Posterior vena cava (tissue), 2 donors: ENCODE measurements around the gene IGF1R. TPM values are rescaled to one million over a fixed set of nuclear protein-coding genes. Genes with fewer than 3 reads are reported as not detected.

ENCODE experiments used
- DNase-seq: peaks from one replicate; pipeline ENCODE4 v3.0.0-alpha.2; 2020; ENCODE audit warnings: low spot score
- intact Hi-C, 2 donors: fragments of 100-400 bp; cut with DNase I; formaldehyde crosslinking; loops; one replicate each; pipeline versions ENCODE4 v1.14.1 to v1.14.2; 2022 to 2023
- total RNA-seq, 2 donors: library from RNA; stranded (reverse); fragmentation: NEBNext Ultra II Directional; extraction: Animal tissue kit (Norgen Biotek cat#: 25700); gene quantifications; one replicate each; pipeline ENCODE4 v1.2.1, GENCODE V29; 2021
- donor health status: DM: yes; HTN: yes; CAD: no.
- donor health status: DM: yes; HTN: yes; CAD: no.

The IGF1R gene
- total RNA-seq, 2 donors from 2014 or later = 30.7 to 50.1 TPM

DNA sequence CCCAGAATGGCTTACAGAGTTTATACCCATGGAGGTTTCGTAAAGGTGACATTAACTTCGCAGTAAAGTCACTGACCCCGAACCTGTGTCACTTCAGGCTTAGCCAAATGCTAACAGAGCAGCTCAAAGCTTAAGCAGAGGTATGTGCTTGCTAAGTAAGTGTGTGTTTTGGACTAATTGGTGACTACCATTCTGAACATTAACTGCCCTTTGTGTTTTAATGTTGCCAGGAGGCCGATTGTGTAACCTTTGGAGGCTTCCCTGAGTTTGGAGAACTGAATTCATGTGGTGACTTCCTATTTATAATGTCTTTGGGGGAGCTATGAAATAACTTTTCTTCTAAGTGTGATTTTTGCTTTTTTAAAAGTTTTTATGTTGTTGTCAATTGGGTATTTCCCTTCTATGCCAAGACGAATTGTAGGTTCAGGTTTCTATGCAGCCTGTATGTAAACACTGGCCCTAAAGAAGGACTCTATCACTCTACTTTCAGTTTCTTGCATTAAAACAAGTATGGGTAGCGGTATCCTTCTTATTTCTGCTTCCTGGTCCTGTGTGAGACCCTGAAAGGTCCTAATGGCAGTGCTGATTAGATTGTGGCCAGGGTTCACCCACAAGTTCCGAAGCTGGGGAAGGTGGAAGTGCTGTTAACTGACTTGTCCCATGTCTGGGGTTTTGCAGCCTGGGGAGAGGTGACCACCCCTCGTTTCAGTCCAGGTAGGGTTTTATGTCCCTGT lies 86.3 kb downstream of the IGF1R start:
- no peak for DNase-seq
- intact Hi-C loops = no loop called here

DNA sequence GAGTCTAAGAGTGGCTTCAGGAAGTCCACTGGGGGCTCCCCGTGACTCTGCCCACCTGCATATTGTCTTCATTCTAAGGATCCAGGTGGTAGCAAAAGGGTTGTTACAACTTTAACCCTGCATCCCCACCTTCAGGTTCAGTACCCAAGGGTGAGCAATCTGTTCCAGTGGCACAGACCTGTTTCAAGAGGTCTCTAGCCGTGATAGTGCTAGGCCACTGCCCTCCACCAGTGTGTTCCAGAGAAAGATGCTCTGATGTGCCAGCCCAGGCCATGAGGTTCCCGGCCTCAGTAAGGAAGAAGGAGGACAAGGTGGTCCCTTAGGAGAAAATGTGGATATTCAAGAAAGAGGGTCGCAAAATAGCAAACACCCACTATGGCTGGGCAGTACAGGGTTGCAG lies 87.0 kb downstream of the IGF1R start:
- intact Hi-C loops = no loop called here
- DNase-seq = no peak

DNA sequence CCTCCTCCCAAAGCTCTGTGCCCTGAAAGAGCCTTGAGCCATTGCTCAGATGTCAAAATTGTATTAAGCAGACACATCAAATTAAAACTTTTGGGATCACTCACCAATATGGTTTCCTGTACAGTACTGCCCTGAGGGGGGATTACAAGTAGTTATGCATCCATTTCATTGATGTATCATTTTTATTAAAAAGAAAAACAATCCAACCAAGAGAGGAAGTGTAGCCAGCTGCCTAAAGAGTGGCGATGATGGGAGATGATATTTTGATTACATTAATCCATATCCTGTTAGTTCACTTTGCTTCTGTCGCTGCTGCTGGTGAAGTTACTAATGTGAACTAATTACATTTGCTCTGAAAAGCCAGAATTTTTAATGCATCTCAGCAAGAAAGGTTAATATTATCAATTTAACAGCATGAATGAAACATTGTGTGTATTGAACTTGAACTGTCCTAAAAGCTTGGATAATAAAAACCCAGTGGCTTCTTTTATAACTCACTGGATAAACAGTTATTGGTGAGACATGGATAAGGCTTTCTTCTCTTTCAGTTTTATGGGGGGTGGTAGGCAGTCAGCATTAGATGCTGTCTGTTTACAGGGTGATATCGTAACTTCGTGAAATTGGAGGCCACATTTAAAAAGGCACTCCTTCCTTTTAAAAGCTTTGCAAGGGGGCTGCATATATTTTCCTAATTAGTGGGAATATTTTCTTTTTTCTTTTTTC lies 87.7 kb downstream of the IGF1R start:
- intact Hi-C loops = no loop called here
- DNase-seq = no peak

DNA sequence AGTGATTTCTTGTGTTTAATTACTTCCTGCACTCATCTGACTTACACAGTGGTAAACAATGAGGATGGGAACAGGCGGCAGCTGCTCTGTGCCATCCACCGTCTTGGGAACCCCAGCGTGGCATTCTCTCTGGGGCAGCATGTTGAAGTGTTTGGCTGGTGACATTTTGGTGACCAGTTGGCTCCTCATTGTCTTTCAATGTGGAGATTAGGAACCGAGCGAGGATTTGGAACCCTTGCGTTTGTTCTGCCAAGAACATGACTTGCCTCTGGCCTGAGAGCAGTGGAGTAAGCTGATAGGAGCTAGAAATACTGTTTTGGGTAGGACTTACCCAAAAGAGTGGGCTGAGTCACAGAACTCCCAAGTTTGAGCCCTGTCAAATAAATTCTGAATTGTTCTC lies 88.8 kb downstream of the IGF1R start:
- DNase-seq = no peak
- intact Hi-C loops = no loop called here

DNA sequence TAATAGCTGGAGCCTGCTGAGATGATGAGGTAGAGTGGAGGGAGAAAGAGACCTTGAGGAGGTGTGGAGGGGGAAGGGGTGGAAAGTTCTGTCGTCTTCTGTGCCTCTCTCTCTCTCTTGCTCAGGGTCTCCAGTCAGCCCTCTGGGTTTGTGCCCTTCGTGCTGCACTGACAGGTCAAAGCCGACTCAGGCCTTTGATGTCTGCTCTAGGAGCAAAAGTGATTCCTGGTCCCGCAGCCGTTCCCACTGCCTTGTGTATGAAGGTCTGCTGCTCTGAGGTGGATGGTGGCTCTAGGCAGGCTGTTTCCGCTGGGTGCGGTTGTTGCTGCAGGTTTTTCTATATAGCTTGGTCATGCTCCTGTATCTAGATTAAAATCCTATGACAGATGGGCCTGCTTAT lies 89.4 kb downstream of the IGF1R start:
- DNase-seq = no peak
- intact Hi-C loops = no loop called here

- intact Hi-C loops = no loop called here
- DNase-seq = no peak
These were observed 90.5 kb downstream of the IGF1R start for GRCh38 chr15:98738689-98739401.

GRCh38 chr15:98740295-98740694 lies 92.0 kb downstream of the IGF1R start:
- intact Hi-C loops = no loop called here
- no peak for DNase-seq

GRCh38 chr15:98740963-98741362 lies 92.6 kb downstream of the IGF1R start:
- no peak for DNase-seq
- intact Hi-C loops = no loop called here

DNA sequence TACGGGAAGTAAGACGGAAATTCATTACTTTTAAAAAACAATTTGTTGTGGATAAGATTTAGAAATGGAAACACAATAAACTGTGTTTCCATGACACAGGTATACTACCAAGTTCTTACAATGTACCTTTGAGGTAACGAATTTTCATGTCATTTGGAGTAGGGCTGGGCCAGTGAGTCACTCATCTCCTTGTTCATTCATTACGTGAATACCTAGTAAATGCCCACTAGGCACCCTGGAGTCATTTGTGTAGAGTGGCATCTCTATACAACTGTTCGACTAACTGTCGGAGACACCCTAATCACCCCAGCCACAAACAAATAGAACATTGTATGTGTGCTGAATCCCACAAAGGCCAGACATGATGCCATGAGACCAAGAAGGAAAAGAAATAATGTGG lies 94.8 kb downstream of the IGF1R start:
- DNase-seq = no peak
- intact Hi-C loops = no loop called here

DNA sequence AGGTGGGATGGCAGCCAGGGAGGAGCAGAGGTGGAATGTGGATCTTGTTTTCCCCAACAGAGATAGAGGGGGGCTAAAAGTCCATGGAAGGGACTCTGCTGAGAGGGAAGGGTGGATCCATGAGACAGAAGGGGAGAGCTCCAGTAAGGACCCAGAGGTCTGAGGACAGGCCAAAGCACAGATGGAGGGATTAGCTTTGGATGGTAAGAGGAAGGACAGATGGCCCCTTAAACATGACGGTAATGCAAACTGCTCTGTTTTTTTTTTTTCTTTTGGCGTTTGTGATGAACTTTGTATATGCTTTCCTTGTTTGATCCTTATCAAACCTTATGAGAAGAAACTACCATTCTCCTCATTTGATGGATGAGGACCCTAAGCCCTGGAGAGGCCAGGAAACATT lies 96.2 kb downstream of the IGF1R start:
- DNase-seq = no peak
- intact Hi-C loops = no loop called here

DNA sequence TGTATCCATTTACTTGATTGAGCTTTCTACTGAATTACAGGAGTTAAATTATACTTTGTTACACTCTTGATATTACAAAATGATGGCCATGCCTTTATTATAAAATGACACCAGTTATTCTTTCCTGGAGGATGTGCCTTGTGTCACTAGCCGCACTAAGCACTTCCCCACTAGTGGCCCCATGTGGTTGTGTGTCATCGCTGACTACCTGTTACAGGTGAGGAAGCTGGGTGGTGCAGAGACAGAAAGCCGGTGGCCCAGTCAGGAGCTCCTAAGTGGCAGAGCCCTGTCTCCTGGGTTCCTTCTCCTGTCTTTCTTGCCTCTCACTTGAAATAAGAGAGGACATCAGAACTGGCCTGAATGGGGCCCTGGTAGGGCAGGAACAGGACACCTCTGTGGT lies 96.8 kb downstream of the IGF1R start:
- intact Hi-C loops = no loop called here

GRCh38 chr15:98745650-98746374 lies 97.5 kb downstream of the IGF1R start:
- no peak for DNase-seq
- intact Hi-C loops = no loop called here

More for the DNA sequence above, 96.8 kb downstream of the IGF1R start:
- DNase-seq = no peak

DNA sequence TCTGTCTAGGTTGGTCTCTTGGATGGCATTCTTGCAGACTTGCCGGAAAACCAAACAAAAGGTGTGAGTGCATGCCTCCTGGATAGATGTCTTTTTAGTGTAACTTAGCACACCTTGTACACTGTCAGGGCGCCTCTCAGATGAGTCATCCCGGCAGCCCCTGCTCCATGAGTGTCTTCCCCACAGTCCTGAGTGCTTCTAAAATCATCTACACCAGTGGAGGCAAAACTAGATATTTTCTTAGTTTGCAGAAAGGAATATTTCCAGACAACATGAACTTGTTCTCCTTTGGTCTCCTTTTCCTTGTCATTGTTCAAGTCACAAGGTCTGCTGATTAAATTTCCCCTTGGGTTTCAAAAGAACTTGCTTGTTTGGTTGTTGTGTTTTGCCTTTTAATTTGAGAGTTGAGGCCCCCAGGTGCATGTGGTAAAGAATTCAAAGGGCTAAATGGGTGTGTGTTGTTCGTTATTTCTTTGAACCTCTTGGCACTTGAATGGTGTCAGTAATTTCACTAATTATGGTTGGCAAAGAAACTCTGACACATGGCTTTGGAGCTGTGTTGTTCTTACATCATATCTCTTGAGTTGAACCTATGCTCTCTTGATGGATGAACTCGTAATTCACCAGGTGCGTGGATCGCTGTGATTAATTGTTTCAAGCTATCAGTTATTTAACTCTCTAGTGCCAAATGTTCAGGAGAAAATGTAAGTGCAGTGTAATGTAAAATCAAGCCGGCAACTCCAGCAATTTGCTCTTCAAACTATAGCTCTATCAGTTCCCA lies 98.2 kb downstream of the IGF1R start:
- intact Hi-C loops = no loop called here
- DNase-seq = no peak

DNA sequence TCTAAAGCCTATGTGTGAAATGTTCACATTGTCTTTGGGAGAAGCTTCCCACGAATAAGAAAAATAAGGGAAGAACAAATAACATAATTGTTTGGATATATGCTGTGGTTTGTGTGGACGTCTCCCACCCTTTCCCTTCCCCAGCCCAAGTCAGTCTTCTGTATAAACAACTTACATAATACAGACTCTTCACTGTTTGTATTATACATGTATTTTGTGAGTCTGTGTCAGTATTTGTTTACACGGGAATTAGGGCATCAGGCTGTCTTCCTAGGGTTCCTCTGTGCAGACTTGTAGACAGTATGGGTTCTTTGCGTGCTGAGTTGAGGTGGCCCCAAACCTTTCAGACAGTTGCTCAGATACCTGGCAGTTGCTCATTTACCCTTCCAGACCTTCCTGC lies 103.4 kb downstream of the IGF1R start:
- intact Hi-C loops = no loop called here
- DNase-seq = no peak

DNA sequence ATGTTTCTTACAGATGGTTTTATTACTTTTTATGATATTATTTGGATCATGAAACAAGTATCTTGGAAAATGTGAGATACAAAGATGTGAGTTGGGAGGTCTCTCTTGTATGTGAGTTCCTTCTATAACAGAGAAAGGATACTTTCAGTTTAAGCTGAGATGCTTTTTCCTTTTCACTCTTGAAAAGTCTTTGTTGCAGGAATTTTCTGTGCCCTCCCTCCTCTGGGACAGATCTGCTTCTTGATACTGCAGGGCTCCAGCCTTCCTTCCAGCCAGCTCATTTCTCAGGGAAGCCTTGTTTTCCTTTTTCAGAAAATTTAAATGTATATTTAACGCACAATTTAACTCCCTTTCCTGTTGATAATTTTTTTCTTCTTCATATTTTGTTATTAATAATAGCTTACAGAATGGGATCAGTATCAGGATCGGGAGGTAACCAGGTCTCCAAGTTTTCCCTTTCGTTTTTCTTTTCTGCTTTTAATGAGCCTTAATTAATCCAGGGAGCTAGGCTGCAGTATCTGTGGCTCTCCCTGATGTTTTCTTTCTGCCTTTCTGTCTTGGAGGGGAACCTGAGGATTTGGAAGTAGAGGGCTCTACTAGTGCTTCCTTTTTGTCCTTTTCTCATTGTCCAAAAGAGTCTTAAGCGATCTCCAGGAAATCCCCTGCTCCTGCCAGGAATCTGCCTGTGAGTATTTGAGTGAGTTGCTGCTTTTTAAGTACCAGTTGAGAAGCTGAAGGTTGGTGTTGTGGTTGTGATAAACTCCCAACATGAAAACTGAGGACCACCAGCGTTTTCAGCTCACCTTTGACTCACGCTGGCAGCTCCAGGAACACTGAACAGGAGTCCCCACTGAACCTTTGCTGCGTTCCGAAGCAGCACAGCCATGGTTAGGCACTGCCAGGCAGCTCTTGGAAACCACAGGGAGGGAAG lies 105.7 kb downstream of the IGF1R start:
- no peak for DNase-seq

GRCh38 chr15:98754657-98755022 lies 106.3 kb downstream of the IGF1R start:
- intact Hi-C loops = no loop called here
- DNase-seq = no peak

More for the DNA sequence above, 105.7 kb downstream of the IGF1R start:
- intact Hi-C loops = no loop called here

DNA sequence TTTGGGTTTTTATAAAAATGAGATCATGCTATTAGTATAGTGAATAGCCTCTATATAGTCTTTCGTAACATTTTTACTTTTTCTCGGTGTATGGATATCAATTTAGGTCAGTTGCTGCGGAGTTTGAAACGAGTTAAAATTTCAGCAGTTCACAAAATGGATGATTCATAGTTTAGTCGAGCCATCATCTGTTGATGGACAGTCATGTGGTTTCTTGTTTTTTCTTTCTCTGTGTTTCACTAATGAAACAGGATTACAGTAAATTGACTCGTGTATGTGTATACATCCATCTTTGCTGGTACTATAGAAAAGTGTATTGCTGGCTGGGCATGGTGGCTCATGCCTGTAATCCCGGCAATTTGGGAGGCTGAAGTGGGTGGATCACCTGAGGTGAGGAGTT lies 106.8 kb downstream of the IGF1R start:
- intact Hi-C loops = no loop called here
- no peak for DNase-seq

GRCh38 chr15:98755781-98756180 lies 107.4 kb downstream of the IGF1R start:
- intact Hi-C loops = no loop called here
- no peak for DNase-seq
